M059J (cell line): ENCODE measurements around the gene PISD. TPM values are rescaled to one million over a fixed set of nuclear protein-coding genes. Genes with fewer than 3 reads are reported as not detected.

Experiments used
- DNase-seq: peaks from one replicate; pipeline ENCODE4 v3.0.0-alpha.2; 2012; ENCODE audit warnings: low read depth
- total RNA-seq: library from RNA; depleted of rRNA; stranded (reverse); fragments of >200 nt; shearing (Covaris generic); gene quantifications from 2 replicates; pipeline ENCODE4 v1.2.3, GENCODE V29; 2014

Gene PISD
- total RNA-seq, 1 experiment from 2014 or later: 21.7 TPM

DNA sequence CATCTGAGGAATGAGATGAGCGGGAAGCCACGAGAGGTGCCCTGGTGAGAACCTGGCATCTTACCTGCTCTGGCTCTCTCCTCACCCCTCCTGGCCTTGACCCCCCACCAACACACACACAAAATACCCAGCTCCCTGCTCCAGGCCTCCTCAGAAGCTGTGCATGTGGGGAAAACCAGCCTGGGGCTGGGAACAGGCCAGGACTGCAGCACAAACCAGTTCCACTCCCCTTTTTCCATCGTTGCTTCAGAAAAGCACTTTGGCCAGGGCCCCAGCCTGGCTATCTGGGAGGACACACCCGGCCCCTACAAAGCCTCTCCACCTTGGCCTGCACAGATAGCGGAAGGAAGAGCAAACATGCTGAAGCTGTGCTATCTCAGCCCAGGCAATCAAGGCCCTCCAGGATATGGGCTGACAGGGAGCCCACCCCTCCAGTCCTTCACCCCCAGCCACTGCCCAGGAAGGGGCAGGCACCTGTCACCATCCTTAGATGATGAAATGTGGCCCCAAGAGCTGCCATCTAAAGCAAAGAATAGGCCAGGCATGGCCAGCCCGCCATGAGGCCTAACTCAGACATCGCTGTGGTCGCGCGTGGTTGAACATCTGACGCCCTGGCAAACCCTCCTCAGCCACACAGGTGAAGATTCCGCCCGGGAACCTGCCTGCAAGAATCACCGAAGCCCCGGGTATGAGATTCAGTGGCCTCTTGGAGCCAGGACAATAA lies 35.4 kb downstream of the PISD start:
- DNase-seq: no peak

DNA sequence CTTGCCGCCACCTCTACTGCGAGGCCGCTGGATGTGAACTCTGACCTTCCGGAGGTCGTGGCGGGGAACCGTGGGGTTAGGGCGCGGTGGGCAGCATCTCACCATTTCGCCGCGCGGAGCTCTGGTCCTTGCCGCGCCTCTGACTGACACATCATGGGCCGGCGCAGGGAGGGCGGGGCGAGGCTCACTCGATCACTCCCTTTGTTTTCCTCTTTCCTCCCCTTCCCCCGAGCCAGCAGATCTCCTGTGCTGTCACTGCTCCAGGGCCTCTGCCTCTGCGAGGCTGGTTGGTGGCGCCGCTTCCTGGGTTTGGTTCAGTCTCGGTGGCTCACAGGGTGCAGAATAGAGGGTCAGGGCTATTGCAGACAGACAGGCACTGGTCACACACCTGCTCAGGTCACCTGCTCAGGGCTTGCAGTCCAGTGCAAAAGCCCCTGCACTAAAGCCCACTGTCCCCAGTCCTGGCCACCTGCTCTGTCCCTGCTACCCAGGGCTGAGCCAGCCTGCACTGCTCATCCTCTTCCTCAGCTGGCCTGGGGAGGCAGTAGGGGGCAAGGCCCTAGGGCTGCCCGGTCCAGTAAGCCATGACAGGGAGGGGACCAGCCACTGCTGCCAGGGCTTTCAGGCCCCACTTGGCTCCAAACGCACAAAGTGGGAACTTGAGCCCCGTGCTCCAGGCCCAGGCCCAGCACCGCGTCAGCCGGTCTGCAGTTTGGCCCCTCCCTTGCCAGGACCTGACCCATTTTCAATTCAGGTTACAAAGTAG lies 36.2 kb downstream of the PISD start:
- no peak for DNase-seq

DNA sequence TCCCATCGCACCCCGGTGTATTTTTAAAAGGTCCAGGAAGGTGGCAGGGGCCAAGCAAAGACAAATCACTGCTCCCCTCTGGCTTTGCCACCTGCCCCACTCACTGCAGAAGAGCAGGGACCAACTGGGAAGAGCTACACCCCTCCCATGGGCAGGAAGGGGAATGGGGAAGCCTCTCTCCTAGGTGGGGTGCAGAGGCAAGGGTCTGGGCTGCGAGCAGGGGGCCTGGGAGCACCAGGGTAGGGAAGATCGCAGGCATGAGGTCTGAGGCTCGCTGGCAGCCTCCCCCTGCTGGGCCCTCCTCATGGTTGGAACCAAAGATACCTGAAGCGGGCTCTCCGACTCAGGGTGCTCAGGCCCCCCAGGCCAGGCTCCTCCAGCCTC lies 36.8 kb downstream of the PISD start:
- no peak for DNase-seq

- DNase-seq: no peak
These were observed 38.3 kb downstream of the PISD start for GRCh38 chr22:31623592-31624304.

GRCh38 chr22:31622980-31623379 lies 39.0 kb downstream of the PISD start:
- DNase-seq: no peak

DNA sequence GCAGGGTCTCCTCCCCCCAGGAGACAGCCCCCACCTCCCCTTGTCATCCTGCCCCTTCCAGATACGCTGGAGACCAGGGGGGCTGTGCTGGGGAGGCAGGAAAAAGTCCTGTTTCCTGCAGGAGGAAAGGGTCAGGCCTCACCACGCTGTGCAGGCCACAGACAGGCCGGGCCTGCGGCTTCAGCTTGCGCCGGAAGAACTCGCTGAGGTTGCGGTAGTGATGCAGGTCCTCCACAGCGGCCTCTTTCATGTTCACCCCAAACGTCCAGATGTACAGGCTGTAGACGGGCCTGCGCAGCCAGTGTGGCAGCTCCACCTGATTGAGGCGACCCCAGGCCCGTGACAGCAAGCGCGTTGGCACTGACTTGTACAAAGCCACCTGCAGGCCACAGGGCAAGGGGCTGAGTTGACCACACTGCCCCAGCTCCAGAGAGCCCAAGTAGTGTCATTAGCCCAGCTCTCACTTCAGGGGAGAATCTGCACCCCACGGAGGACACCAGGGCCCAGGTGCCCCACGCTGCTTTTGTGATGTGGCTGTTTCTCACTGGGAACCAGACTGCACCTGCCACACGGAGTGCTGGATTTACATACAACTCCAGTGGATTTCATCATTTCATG lies 40.4 kb downstream of the PISD start:
- no peak for DNase-seq

DNA sequence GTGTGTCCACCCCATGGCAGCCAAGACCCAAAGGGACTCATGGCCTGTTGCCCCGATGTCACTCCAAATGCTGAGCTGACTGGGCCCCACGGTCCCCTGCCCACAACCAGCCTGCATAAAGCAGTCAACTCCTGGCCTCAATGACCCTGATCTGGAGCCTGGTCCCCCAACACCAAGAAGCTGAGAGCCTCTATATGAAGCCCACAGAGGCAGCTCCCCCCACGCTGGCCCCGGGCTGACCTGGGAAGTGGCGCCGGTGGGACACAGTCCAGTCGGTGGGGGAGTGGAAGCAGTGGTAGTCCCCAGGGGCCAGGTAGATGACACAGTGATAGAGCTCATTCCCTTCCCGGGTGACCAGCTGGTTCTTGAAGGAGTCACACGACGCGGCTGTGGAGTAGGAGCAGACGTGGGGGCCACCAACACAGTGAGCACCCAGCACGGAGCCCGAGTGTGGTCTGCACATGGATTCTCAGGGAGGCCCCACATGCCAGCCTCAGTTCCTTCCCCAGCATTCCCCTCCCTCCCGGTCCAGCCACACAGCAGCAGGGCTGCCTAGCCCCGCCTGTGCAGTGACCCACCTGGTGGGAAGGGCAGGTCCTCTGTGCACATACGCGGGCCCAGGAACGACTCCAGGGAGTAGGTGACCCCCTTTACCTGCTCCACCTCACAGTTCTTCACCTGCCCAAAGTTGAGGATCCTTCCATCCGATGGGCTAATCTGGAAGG lies 41.1 kb downstream of the PISD start:
- no peak for DNase-seq

DNA sequence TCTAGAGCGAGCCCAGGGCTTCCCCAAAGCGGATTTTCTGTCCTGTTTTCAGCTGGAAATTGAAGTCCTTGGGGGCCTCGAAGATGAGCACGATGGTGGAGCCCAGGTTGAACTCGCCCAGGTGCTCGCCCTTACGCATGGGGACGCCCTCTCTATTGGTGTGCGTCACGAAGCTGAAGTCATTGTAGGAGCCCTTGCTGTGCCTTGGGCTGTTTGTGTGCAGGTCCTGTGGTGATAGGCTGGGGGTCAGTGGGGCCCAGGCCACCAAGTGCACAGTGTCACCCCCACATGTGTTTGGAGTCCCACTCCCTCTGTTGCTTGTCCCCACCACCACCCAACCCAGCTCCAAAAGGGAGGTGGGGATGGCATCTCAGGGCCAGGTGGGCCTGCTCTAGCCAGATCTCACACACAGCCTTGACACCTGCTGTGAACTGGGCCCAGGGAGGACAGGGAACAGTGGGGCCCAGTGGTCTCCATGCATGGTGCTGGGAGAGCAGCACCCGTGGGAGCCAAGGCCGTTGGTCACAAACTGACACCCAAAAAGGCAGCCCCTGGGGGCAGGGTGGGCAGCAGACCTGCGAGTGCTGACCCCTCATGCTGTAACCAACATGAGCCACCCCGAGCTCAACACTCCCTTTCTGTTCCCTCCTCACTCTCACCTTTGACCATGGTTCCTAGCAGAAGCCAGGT lies 42.3 kb downstream of the PISD start:
- no peak for DNase-seq

GRCh38 chr22:31618471-31619176 lies 43.4 kb downstream of the PISD start:
- no peak for DNase-seq

DNA sequence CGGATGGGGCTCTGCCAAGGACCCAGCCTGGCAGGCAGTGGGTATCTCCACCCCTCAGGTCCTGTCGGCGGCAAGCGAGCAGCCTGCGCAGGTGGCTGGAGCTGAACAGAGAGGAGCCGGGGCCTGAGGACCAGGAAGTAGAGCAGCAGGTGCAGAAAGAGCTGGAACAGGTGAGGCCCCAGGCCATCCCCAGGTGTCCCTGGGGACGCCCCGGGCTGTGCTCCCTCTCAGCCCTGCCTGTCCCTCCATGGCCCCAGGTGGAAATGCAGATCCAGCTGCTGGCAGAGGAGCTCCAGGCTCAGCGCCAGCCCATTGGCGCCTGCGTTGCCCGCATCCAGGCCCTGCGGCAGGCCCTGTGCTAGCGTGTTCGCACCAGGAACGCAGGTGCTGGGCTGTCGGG lies 44.0 kb downstream of the PISD start:
- DNase-seq: no peak

DNA sequence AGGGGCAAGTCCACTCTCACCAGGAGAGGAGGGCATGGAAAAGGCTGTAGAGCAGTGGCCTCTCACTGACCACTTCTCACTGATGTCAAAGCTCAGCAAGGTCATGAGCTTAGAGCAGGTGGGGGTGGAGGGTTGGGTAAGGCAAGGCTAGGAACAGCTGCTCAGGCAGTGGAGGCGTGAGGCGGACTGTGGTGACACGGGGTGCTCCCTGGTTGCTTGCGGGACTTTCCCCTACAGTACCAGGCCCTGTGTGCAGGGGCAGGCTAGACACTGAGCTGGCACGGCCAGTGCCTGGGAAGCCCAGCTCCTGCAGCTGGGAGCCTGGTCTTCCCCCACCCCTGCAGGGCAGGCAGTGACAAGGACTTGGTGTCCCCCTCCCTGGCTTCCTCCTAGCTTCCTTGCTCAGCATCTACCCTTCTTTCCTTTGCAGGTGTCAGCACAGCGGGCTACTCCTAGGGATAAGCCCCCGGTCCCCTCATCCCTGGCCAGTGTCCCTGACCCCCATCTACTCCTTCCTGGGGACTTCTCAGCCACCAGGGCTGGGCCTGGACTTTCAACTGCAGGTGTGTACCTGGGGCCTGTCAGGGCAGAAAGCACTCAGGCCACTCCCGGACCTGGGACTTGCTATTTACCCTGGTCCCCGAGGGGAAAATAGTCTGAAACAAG lies 45.6 kb downstream of the PISD start:
- no peak for DNase-seq

GRCh38 chr22:31615940-31616314 lies 46.1 kb downstream of the PISD start:
- DNase-seq: no peak

DNA sequence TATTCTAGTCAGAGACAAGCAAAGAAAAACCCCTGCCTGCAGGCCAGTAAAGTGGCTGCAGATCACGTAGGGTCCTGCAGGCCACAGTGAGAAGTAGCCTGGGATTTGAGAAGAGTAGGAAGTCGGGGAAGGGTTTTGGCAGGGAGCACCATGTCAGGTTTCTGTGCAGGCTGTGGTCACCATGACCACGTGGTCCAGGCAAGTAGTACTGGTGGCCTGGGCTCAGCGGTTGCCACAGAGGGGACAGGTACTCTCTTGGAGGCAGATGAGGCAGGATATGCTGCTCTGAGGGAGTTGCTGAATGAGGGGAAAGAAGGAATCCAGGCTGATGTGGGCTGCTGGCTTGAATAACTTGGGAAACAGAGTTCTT lies 46.5 kb downstream of the PISD start:
- no peak for DNase-seq

DNA sequence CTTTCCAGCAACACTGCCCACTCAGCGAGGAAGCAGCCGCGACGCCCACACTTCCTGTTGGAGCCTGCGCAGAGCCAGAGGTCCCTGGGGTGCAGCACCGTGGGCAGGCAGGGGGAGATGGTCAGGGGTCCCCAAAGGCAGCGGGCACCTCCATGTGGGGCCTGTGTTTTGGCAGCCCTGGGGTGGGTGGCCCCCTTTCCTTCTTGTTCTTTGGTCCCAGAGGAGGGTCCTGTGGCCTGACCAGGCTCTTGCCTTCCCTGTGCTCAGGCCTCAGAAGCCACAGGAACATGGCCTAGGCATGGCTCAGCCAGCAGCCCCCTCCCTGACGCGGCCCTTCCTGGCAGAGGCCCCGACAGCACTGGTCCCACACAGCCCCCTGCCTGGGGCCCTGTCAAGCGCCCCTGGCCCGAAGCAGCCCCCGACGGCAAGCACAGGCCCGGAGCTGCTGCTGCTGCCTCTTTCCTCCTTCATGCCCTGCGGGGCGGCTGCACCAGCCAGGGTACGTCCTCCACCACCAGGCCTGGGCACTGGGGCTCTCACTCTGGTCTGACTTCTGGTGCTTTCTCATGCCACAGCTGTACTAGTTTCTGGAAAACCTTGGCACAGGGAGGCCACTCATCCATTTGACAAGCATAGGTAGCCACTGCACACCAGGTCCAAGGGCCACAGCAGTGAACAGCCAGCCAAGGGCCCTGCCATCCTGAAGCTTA lies 47.1 kb downstream of the PISD start:
- DNase-seq: no peak

GRCh38 chr22:31613904-31614296 lies 48.1 kb downstream of the PISD start:
- DNase-seq: no peak

- DNase-seq: no peak
These were observed 48.6 kb downstream of the PISD start for GRCh38 chr22:31613286-31613903.

DNA sequence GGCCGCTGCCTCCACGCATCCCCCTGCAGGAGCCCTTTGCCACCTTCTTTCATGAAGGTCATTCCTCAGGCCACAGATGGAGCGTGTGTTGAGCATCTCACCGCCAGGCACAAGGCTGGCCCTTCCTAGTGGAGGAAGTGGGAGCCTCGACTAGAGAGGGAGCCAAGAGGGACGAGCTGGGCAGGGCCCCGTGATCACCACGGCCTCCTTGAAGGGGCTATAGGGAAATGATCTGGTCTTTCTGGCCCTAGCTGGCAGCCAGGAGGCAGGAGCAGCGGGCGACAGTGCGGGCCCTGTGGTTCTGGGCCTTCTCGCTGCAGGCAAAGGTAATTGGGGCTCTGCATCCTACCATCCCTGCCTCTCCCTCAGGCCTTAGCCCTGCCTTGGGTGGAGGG lies 49.1 kb downstream of the PISD start:
- DNase-seq: no peak

DNA sequence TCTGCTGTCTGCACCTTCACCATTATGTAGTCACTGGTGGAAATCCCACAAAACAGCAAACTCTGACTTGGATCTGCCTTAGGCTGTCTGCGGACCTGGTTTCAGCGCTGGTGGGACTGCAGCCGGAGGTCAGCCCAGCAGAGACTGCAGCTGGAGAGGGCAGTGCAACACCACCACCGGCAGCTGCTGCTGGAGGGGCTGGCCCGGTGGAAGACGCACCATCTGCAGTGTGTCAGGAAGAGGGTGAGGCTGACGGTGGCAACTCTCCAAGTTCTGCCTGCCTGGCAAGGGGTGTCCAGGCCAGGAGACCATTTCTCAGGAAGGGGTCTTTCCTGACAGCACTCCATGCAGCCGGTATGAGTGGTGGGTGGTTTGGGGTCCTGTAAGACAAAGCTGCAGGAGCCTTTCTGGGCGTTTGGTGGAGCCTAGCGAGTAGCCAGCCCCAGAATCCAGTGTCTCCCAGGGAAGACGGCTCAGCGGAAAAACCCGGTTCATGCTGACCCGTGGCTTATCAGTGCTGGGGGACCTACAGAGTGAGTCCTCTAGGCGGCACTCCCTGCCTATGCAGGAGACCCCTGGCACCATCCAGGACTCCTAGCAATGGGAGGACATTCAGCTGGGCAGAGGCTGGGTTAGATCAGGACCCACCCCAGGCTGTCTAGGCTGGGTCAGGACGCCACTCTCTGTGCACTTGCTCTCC lies 50.8 kb downstream of the PISD start:
- DNase-seq: no peak
